Thoracic aorta (tissue), 2 donors: ENCODE measurements around the gene MACROH2A1. TPM values are rescaled to one million over a fixed set of nuclear protein-coding genes. Genes with fewer than 3 reads are reported as not detected.

ENCODE experiments used
- ATAC-seq: fragments of 150-250 bp; one replicate; pipeline ENCODE4 v1.8.0; 2017; ENCODE audit warnings: low read depth; ENCODE audit not compliant: insufficient number of reproducible peaks, low FRiP score
- DNase-seq: peaks from one replicate; pipeline ENCODE4 v3.0.0-alpha.2; 2020; ENCODE audit warnings: low spot score
- H3K27ac ChIP-seq, 2 donors: fragments of 200-600 bp; sonication (generic); 1 replicate in 1 of 2; 2 replicates in 1 of 2; pipeline ENCODE4 v1.5.1; 2016; ENCODE audit warnings: mild to moderate bottlenecking in 2 of 2, moderate library complexity in 2 of 2
- H3K27me3 ChIP-seq: fragments of 200-600 bp; sonication (generic); replicated peaks from 2 replicates; pipeline ENCODE4 v1.6.0; 2016; ENCODE audit warnings: mild to moderate bottlenecking; ENCODE audit not compliant: insufficient read depth
- H3K36me3 ChIP-seq: fragments of 200-600 bp; sonication (generic); one replicate; pipeline ENCODE4 v1.5.1; 2016
- H3K4me1 ChIP-seq, 2 donors: fragments of 200-600 bp; sonication (generic); 1 replicate in 1 of 2; 2 replicates in 1 of 2; pipeline versions ENCODE4 v1.5.1 to v1.6.0; 2016; ENCODE audit warnings: low read depth in 2 of 2, mild to moderate bottlenecking in 1 of 2; ENCODE audit not compliant: control insufficient read depth in 1 of 2
- H3K4me3 ChIP-seq: fragments of 200-600 bp; sonication (generic); 2 replicates; pipeline ENCODE4 v1.5.1; 2016; ENCODE audit warnings: mild to moderate bottlenecking
- H3K9me3 ChIP-seq: fragments of 200-600 bp; sonication (generic); 2 replicates; pipeline ENCODE4 v1.5.1; 2016
- total RNA-seq, 2 donors: library from RNA; depleted of rRNA; stranded (reverse); fragments of >200 nt; gene quantifications; one replicate each; pipeline versions ENCODE4 v1.1.0 to v1.2.3, GENCODE V29; 2016
- TF ChIP-seq, protein P1 (sequence below): fragments of 200-600 bp; sonication (generic); IDR thresholded peaks from one replicate; pipeline ENCODE4 v1.5.1; 2019; ENCODE audit warnings: antibody characterized with exemption

The MACROH2A1 gene
- total RNA-seq, 2 donors from 2014 or later: 153 to 192 TPM

DNA sequence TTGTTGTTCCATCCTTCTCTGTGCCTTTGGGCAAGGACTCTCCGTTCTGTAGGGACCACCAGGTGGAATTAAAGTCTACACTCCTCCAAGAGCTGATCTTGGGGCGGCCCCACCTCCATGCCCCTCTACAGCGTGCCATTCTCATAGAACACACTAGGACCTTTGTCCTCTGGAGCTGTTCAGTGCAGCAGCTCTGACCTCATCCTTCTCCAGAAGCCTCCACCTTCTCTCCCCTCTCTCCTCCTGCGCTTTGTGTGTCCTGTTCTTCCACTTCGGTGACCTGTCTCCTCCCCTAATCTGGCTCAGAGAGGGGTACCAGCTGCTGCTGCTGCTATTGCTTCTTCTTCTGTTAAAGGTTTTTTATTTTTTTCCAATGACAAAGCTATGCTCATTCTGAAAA is 1.8 kb upstream of the MACROH2A1 start:
- ATAC-seq (no peak), DNase-seq (no peak)
- no peaks in the 10 kb centered on the region for H3K27me3 ChIP-seq
- TF ChIP-seq, protein P1, sequence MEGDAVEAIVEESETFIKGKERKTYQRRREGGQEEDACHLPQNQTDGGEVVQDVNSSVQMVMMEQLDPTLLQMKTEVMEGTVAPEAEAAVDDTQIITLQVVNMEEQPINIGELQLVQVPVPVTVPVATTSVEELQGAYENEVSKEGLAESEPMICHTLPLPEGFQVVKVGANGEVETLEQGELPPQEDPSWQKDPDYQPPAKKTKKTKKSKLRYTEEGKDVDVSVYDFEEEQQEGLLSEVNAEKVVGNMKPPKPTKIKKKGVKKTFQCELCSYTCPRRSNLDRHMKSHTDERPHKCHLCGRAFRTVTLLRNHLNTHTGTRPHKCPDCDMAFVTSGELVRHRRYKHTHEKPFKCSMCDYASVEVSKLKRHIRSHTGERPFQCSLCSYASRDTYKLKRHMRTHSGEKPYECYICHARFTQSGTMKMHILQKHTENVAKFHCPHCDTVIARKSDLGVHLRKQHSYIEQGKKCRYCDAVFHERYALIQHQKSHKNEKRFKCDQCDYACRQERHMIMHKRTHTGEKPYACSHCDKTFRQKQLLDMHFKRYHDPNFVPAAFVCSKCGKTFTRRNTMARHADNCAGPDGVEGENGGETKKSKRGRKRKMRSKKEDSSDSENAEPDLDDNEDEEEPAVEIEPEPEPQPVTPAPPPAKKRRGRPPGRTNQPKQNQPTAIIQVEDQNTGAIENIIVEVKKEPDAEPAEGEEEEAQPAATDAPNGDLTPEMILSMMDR: no peak
- H3K9me3 ChIP-seq: no peaks in the 10 kb centered on the region
- H3K4me3 ChIP-seq: no peak overlapping the region
- H3K27ac ChIP-seq: no peak overlapping the region
- H3K36me3 ChIP-seq: no peaks in the 10 kb centered on the region
- H3K4me1 ChIP-seq: peaks cover 13 to 20% of the 10 kb centered on the region in 2 donors

DNA sequence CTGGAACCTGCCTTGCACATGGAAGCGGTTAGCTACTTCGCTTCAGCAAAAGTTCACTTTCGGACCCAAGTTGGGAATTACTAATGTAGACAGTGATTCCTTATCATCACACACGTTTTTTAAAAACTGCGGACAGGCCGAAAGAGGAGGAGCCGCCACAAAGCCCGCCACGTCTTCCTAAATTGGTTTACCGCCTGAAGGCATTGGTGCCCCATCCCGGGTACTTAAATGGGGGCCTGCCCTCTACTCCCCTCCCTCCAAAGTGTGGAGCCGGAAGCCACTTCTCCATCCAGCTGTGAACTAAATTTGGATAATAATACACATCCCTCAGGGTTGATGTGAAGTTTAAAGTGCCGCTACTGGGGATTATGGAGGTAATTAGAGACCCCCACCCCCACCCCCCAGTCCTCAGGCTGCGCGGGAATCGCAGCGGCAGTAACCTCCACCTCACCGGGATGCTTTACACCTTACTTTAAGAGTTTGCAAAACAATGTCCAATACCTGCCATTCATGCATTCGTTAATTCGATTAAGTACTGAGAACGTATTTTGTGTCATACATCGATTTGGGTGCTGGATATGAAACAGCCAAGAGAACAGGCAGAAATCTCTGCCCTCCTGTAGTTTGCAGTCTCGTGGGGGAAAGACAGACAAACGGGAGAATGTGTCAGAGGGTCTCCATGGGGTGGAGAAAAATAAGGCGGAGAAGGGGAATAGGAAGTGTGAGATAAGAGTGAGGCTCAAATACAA is 937 bp upstream of the MACROH2A1 start:
- Histone ChIP-seq H3K27me3 (no peaks in the 10 kb centered on the region), H3K9me3 (no peaks in the 10 kb centered on the region), H3K27ac (peak overlapping the region; percentile 75 to 79), H3K4me1 (peaks cover 15 to 24% of the 10 kb centered on the region in 2 donors), H3K4me3 (peak overlapping the region; percentile 79), H3K36me3 (no peaks in the 10 kb centered on the region)
- TF ChIP-seq, protein P1: no peak
- DNase-seq (no peak), ATAC-seq (no peak)

DNA sequence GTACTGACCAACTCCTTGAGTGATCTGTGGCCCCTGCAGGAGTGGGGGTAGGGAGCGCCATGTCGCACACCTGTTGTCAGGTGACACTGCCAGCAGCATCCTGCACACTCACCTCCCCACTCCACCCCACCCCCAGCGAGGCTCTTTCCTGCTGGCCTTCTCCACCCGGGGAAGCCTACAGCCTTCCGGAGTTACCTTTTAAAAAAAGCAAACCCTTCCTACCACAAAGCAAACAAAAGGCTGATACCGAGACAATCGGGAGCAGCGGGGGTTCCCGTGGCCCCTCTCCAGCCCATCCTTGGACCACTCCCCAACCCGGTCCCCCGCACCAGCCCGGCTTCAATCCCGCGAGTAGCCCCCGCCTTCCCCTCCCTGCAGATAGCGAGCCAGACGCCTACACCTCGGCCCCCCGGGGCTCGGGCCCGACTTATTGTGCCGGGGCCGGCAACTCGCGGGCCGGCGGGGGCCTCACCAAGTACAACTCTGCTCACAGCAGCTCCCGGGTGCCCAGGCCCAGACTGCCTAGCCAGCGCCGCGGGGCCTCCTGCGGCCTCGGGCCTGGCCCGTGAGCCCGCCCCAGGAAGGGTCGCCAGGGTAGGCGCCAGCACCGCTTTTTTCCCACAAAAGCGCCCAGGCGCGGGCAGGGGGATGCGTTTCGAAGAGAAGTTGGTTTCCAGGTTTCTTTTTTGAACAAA is 724 bp downstream of the MACROH2A1 start:
- no peaks in the 10 kb centered on the region for H3K9me3 ChIP-seq
- H3K4me3 ChIP-seq: peak overlapping the region; percentile 79
- H3K36me3 ChIP-seq: no peaks in the 10 kb centered on the region
- H3K4me1 ChIP-seq: peaks cover 24 to 38% of the 10 kb centered on the region in 2 donors
- TF ChIP-seq, protein P1: no peak
- H3K27me3 ChIP-seq: no peaks in the 10 kb centered on the region
- DNase-seq: no peak
- H3K27ac ChIP-seq: peak overlapping the region; percentile 75 to 79
- ATAC-seq: no peak

DNA sequence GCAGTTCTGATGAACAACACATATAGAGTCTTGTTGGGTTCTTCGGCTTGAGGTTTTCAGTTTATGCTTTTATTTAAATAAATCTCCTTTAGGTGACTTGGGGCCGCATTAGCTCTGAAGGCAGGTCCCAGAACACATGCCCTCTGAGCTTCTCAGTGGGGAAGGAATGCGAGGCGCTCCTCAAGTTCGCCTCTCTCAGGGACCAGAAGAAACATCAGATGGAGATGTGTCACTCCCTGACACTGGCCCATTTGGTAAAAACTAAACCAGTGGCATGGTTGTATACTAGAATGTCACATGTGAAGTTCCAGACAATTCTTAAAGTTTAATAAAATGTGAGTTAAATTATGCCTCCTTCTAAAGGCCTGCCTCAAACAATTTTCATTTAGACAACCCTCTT is 1.9 kb downstream of the MACROH2A1 start:
- no peaks in the 10 kb centered on the region for H3K36me3 ChIP-seq

More for the DNA sequence above, 1.9 kb downstream of the MACROH2A1 start:
- Histone ChIP-seq H3K27ac (no peak overlapping the region), H3K4me3 (peak overlapping the region; percentile 79), H3K27me3 (no peaks in the 10 kb centered on the region), H3K9me3 (no peaks in the 10 kb centered on the region), H3K4me1 (peaks cover 24 to 38% of the 10 kb centered on the region in 2 donors)
- DNase-seq: no peak
- TF ChIP-seq, protein P1: no peak
- ATAC-seq: no peak
